CD14-positive monocyte (primary cell): Measurements from ENCODE around the gene TMEM126B. TPM values are rescaled to one million over a fixed set of nuclear protein-coding genes. Genes with fewer than 3 reads are reported as not detected.

Experiments
- DNase-seq, 3 donors: peaks; one replicate each; pipeline ENCODE4 v3.0.0-alpha.2; 2011 to 2022
- H2AFZ ChIP-seq: 2 replicates; pipeline ENCODE4 v1.6.0; 2012; ENCODE audit warnings: mild to moderate bottlenecking, low read depth, low read length, inconsistent platforms; ENCODE audit not compliant: insufficient read depth, poor library complexity, severe bottlenecking
- H3K27ac ChIP-seq, 2 donors: 1 replicate in 1 of 2; 2 replicates in 1 of 2; pipeline ENCODE4 v1.5.1; 2012 to 2013; ENCODE audit warnings: low read length in 2 of 2, control low read depth in 1 of 2, inconsistent platforms in 1 of 2, low read depth in 1 of 2, mild to moderate bottlenecking in 1 of 2
- H3K27me3 ChIP-seq, 2 donors: one replicate each; pipeline versions ENCODE4 v1.6.0 to v1.6.1; 2011 to 2013; ENCODE audit warnings: low read length in 2 of 2; ENCODE audit not compliant: control insufficient read depth in 2 of 2, insufficient read depth in 2 of 2
- H3K36me3 ChIP-seq, 2 donors: replicated peaks in 1 of 2; 1 replicate in 1 of 2; 2 replicates in 1 of 2; pipeline versions ENCODE4 v1.5.1 to v1.6.1; 2012 to 2013; ENCODE audit warnings: low read length in 2 of 2, control low read depth in 1 of 2, inconsistent platforms in 1 of 2, mild to moderate bottlenecking in 1 of 2; ENCODE audit not compliant: insufficient read depth in 2 of 2, control insufficient read depth in 1 of 2
- H3K4me1 ChIP-seq, 2 donors: 1 replicate in 1 of 2; 2 replicates in 1 of 2; pipeline versions ENCODE4 v1.5.1 to v1.6.1; 2012 to 2013; ENCODE audit warnings: low read length in 2 of 2, control low read depth in 1 of 2, inconsistent platforms in 1 of 2, mild to moderate bottlenecking in 1 of 2, moderate library complexity in 1 of 2; ENCODE audit not compliant: insufficient read depth in 2 of 2, control insufficient read depth in 1 of 2
- H3K4me2 ChIP-seq: replicated peaks from 2 replicates; pipeline ENCODE3; 2012; ENCODE audit warnings: low read length, moderate library complexity, mild to moderate bottlenecking; ENCODE audit not compliant: poor library complexity, severe bottlenecking; ENCODE audit errors: extremely low read depth
- H3K4me3 ChIP-seq, 3 experiments: fragments of 200-600 bp in 1 of 3; sonication (generic) in 1 of 3; replicated peaks in 1 of 3; 1 replicate in 2 of 3; 2 replicates in 1 of 3; pipeline ENCODE4 v1.5.1; 2011 to 2013; ENCODE audit warnings: low read length in 3 of 3, mild to moderate bottlenecking in 3 of 3, control low read depth in 2 of 3, low read depth in 2 of 3, inconsistent platforms in 1 of 3, moderate library complexity in 1 of 3
- H3K79me2 ChIP-seq: 2 replicates; pipeline ENCODE4 v1.6.0; 2012; ENCODE audit warnings: mild to moderate bottlenecking, control low read depth, inconsistent platforms, low read length, moderate library complexity; ENCODE audit not compliant: insufficient read depth
- H3K9ac ChIP-seq: 2 replicates; pipeline ENCODE4 v1.6.0; 2017; ENCODE audit warnings: low read length, mild to moderate bottlenecking; ENCODE audit not compliant: insufficient read depth, poor library complexity, severe bottlenecking
- H3K9me3 ChIP-seq, 2 donors: replicated peaks in 1 of 2; 1 replicate in 1 of 2; 2 replicates in 1 of 2; pipeline versions ENCODE4 v1.5.1 to v1.6.1; 2012 to 2013; ENCODE audit warnings: low read length in 2 of 2, control low read depth in 1 of 2; ENCODE audit not compliant: control insufficient read depth in 1 of 2, insufficient read depth in 1 of 2
- H4K20me1 ChIP-seq: 2 replicates; pipeline ENCODE4 v1.6.0; 2012; ENCODE audit warnings: mild to moderate bottlenecking, low read length, control low read depth, moderate library complexity; ENCODE audit not compliant: insufficient read depth
- H3K27ac Mint-ChIP-seq, 7 donors: one replicate each; pipeline ENCODE4 v1.8.0; 2020; ENCODE audit warnings: mild to moderate bottlenecking in 7 of 7, mixed read lengths in 7 of 7, moderate library complexity in 6 of 7, inconsistent platforms in 2 of 7
- H3K27me3 Mint-ChIP-seq, 3 donors: one replicate each; pipeline ENCODE4 v1.8.0; 2021 to 2022; ENCODE audit warnings: low read depth in 3 of 3, mild to moderate bottlenecking in 3 of 3, mixed read lengths in 3 of 3, moderate library complexity in 3 of 3, inconsistent platforms in 1 of 3
- H3K36me3 Mint-ChIP-seq, 2 donors: one replicate each; pipeline ENCODE4 v1.8.0; 2020; ENCODE audit warnings: mixed read lengths in 2 of 2, inconsistent platforms in 1 of 2, mild to moderate bottlenecking in 1 of 2
- H3K4me1 Mint-ChIP-seq: one replicate; pipeline ENCODE4 v1.8.0; 2020; ENCODE audit warnings: mild to moderate bottlenecking, mixed read lengths
- H3K4me3 Mint-ChIP-seq, 2 donors: one replicate each; pipeline ENCODE4 v1.8.0; 2020; ENCODE audit warnings: mild to moderate bottlenecking in 2 of 2, mixed read lengths in 2 of 2, moderate library complexity in 1 of 2
- H3K9me3 Mint-ChIP-seq, 7 donors: one replicate each; pipeline ENCODE4 v1.8.0; 2020 to 2022; ENCODE audit warnings: mixed read lengths in 7 of 7, mild to moderate bottlenecking in 6 of 7, moderate library complexity in 6 of 7, inconsistent platforms in 2 of 7
- CTCF ChIP-seq: fragments of 200-600 bp; IDR thresholded peaks from one replicate; pipeline ENCODE4 v1.8.0; 2022; ENCODE audit warnings: antibody characterized with exemption, mild to moderate bottlenecking
- WGBS: methylation state at CpG from one replicate; pipeline ENCODE4 v1.1.5; 2013; ENCODE audit warnings: missing lambda C conversion rate; ENCODE audit not compliant: insufficient coverage; 5-methylcytosine and 5-hydroxymethylcytosine counted together
- intact Hi-C, 2 donors: fragments of 100-400 bp; cut with micrococcal nuclease; formaldehyde crosslinking; loops; one replicate each; pipeline versions ENCODE4 v1.15.0 to v1.15.1; 2023
- polyA plus RNA-seq, 3 donors: library from polyadenylated mRNA; depleted of rRNA in 1 of 3; unstranded in 2 of 3; stranded (reverse) in 1 of 3; fragments of 300-500 nt in 2 of 3; fragments of >200 nt in 1 of 3; fragmentation: Illumina TruSeq in 2 of 3; gene quantifications; 1 replicate in 2 of 3; 2 replicates in 1 of 3; pipeline ENCODE4 v1.2.3, GENCODE V29; 2012 to 2021

TMEM126B gene
- polyA plus RNA-seq, 3 donors, result 24.7 to 44.3 (median 41.1) TPM

- peak in 2 of 3 donors; percentile 7 to 16 for DNase-seq
- Mint-ChIP-seq H3K9me3 (no peaks in the 10 kb centered on the region), H3K27me3 (peaks cover 0 to 3% (median 0%) of the 10 kb centered on the region in 3 donors), H3K4me3 (peak within 1 kb of the TSS; percentile 96 to 98), H3K27ac (peak within 1 kb of the TSS; percentile 88 to 97 (median 93)), H3K4me1 (peaks cover 17% of the 10 kb centered on the region), H3K36me3 (peaks cover 9% of the 10 kb centered on the region in 2 donors)
- H3K36me3 ChIP-seq, result peaks cover 3 to 20% of the 10 kb centered on the region in 2 donors
- peak within 1 kb of the TSS; percentile 96 for H3K4me2 ChIP-seq
- WGBS, result 0% methylated on average over 18 of the region's 23 CpGs
- H4K20me1 ChIP-seq, result peaks cover 6% of the 10 kb centered on the region
- peak within 1 kb of the TSS; percentile 72 for H3K9ac ChIP-seq
- peak within 1 kb of the TSS; percentile 45 to 87 for H3K27ac ChIP-seq
- no peak for TF ChIP-seq CTCF
- H3K79me2 ChIP-seq, result peaks cover 38% of the 10 kb centered on the region
- H3K27me3 ChIP-seq, result no peaks in the 10 kb centered on the region
- H3K4me3 ChIP-seq, result peak within 1 kb of the TSS; percentile 68 to 91 (median 89)
- no peaks in the 10 kb centered on the region for H3K9me3 ChIP-seq
- peak within 1 kb of the TSS; percentile 99 for H2AFZ ChIP-seq
- intact Hi-C loops, result loop anchor here (5.0 kb wide), 1 partner anchor 35 kb away; no protein-coding TSS in a partner anchor
- peaks cover 15 to 22% of the 10 kb centered on the region in 2 donors for H3K4me1 ChIP-seq
Observed at GRCh38 chr11:85627332-85627997, 928 bp upstream of the TMEM126B start, which contains the start of gene DLG2. TSS of gene DLG2 (minus strand) at chr11:85627344.

GRCh38 chr11:85628771-85629341, 463 bp downstream of the TMEM126B start:
- peak overlapping the region; percentile 96 to 98 for H3K4me3 Mint-ChIP-seq
- Histone ChIP-seq H3K9me3 (no peaks in the 10 kb centered on the region), H3K4me2 (peak overlapping the region; percentile 96), H3K27me3 (no peaks in the 10 kb centered on the region), H3K4me1 (peaks cover 15 to 22% of the 10 kb centered on the region in 2 donors), H3K9ac (peak overlapping the region; percentile 72), H4K20me1 (peaks cover 7% of the 10 kb centered on the region), H3K4me3 (peak overlapping the region; percentile 68 to 91 (median 89)), H3K79me2 (peaks cover 38% of the 10 kb centered on the region), H3K27ac (peak overlapping the region; percentile 45 to 87), H3K36me3 (peaks cover 3 to 26% of the 10 kb centered on the region in 2 donors), H2AFZ (peak overlapping the region; percentile 99)
- H3K27me3 Mint-ChIP-seq, result peaks cover 0 to 3% (median 0%) of the 10 kb centered on the region in 3 donors
- DNase-seq, result no peak
- peaks cover 17% of the 10 kb centered on the region for H3K4me1 Mint-ChIP-seq
- H3K27ac Mint-ChIP-seq, result peak overlapping the region; percentile 88 to 97 (median 95)
- H3K9me3 Mint-ChIP-seq, result no peaks in the 10 kb centered on the region
- intact Hi-C loops, result loop anchor here (5.0 kb wide), 1 partner anchor 33 kb away; no protein-coding TSS in a partner anchor
- peaks cover 12% of the 10 kb centered on the region in 2 donors for H3K36me3 Mint-ChIP-seq
- no peak for TF ChIP-seq CTCF
- 0% methylated on average over 3 of the region's 13 CpGs for WGBS
